Activated CD4-positive, alpha-beta T cell treated with anti-CD3 and anti-CD28 coated beads, Interleukin-2, amount 50 U/mL, for 24 hours (primary cell): ENCODE data around the gene TTC28.
"Not testable (repeated sequence)": the region's sequence is repeated elsewhere in the genome, so short reads cannot be mapped to it uniquely, and the experiment has no call there.

Source experiments
- DNase-seq, 2 donors: peaks; one replicate each; pipeline ENCODE4 v3.0.0-alpha.2; 2020; ENCODE audit warnings: low read depth in 1 of 2, low spot score in 1 of 2

Gene TTC28

GRCh38 chr22:28604966-28605761 lies 74.5 kb downstream of the TTC28 start:
- no peak for DNase-seq

DNA sequence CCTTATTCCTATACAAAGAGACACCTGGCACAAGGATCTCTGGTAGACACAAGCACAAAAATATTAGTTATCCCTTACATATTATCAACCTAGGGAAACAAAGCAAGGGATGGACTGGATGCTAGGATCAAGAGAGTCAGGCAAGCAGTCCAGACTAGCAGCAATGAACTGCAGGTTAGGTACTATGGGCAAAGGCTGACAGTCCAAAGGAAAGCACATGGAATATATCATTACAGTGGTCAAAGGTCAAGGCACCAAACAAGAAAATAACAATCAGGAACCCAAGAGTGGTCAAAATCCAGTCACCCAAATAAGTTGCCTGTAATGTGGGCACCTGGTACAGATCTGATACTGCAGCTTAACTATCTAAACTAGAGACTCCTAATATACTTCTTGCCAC lies 77.7 kb downstream of the TTC28 start:
- DNase-seq: no peak

DNA sequence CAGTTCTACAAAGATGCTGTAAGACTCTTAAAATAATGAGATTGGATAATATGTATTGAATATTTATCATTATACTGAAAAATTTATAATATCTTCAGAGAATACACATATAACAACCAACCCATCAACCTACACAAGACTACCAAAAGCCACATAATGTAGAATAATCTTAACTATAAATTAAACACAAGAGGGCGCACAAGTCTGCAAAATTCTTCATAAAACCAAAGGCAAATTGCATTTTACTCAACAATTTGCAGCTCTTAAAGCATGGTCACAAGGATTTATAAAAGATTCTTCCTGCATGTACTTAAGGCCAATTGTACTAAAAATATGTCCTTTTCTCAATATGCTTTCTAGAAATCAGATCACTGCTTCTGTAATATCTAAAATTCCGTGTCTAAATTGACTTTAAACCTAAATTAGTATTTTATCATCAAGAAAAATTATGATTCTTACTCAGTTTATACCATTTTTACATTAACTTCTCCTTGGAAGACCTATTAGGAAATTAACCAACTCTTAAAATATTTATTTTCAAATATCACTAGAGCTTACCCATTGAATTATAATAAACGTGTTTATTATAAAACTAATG lies 79.0 kb downstream of the TTC28 start:
- peak in 1 of 2 donors; percentile 18 for DNase-seq

DNA sequence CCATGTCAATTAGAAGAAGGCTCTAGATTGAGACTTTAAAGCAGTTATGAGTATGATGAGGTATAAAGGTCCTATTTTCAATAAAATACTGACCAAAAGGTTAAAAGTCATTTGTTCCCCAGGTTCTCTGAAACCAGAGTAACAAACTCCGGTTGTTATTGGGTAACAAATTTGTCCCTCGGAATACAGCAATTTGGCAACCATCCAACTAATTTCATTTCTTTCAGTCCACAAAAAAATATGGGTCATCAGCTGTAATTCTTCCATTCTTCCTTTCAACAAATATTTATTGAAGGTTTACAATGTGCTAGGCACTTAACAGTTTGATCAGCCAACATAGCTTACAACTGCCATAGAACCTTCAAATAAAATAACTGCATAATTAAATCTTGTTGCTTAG lies 79.9 kb downstream of the TTC28 start:
- DNase-seq: no peak

- DNase-seq: no peak
Observed at GRCh38 chr22:28597665-28598064, 82.0 kb downstream of the TTC28 start.

DNA sequence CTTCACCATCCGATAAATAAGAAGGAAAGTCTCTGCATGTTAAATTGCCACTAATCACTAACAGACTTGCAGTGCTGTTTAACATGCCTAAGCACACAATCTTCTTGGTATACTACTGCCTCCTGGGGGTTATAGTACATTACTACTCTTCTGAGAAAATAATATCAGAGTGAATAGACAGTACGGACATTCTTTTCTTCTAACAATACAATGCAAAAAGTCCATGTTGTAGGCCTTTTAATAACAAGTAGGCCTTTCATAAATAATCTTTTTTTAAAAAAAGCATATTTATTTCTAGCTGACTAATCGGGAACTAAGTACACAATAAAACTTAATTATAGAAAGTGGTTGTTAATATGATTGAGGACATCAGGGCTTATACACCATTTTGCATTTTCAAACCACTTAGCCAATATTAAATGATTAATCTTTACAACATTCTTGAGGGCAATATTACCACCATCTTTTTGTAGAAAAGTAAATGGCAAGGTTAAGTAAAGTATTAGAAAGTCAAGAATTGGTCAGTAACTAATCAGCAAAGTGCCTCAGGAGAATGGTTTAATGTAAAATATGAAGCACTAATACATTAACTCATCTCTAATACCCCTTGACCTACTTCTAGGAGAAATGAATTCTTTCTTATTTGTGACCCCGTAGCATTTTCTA lies 84.7 kb downstream of the TTC28 start:
- DNase-seq: no peak

- no peak for DNase-seq
Observed at GRCh38 chr22:28594076-28594796, 85.4 kb downstream of the TTC28 start.

GRCh38 chr22:28593299-28593698 lies 86.3 kb downstream of the TTC28 start:
- no peak for DNase-seq

DNA sequence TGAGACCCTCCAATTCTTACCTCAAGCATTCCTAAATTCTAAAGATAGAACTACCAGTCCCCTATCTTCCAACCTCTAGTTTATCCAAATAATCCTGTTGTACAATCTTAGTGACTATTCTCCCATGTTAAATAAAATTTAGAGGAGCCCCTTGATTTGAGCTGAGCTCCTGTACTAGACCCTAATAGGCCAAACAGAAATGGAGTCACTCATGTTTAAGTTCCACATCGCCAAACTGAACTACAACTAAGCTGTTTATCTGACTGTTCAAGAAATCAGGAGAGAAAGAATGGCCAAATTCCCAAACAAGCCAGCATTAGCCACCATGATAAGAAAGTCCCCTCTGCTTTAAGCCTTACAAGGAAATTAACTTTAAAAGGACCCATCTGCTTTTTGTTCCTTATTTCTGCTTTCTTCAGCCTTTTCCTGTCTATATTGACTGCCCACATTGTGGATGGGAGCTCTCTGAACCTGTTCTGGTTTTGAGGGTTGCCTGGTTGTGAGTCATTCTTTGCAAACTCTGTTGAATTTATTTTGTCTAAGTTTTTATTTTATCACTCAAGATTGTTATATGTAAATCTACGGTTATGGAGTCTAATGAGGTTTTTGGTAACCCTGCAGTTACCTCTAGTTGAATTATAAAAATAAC lies 90.4 kb downstream of the TTC28 start:
- DNase-seq: no peak

DNA sequence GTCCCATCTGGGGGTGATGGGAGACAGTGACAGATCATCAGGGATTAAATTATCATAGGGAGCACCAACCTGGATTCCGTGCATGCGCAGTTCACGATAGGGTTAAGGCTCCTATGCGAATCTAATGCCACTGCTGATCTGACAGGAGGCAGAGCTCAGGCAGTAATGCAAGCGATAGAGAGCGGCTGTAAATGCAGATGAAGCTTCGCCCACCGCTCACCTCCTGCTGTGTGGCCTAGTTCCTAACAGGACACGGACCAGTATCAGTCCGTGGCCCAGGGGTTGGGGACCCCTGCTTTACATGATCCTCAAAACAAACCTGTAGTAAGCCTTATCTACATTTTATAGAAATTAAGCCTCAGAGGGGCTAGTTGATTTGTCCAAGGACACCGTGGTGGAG lies 94.3 kb downstream of the TTC28 start:
- no peak for DNase-seq

DNA sequence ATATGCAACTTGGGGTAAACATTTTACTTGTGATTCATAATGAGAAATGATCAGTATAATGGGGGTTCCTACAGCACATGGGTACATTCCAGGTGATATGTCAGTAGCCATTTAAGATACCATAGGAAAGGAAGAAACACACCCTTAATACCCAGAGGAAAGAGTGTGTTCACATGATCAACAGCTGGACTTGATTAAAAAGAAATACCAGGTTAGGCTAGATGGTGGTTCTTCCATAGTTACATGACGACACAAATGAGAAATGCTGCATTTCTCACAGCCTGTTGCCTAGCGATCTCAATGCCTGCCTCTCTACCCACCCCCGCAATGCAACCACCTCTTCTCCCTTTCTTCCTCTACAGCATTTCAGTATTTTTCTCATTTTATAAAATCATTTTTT lies 96.8 kb downstream of the TTC28 start:
- no peak for DNase-seq

DNA sequence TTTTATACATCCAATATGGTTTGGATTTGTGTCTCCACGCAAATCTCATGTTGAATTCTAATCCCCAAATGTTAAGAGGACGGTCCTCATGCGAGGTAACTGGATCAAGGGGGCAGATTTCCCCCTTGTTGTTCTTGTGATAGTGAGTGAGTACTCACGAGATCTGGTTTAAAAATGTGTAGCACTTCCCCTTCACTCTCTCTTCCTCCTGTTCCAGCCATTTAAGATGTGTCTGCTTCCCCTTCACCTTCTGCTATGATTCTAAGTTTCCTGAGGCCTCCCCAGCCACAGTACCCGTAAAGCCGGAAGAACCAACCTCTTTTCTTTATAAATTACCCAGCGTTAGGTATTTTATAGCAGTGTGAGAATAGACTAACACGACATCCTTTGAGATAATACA lies 98.6 kb downstream of the TTC28 start:
- no peak for DNase-seq

DNA sequence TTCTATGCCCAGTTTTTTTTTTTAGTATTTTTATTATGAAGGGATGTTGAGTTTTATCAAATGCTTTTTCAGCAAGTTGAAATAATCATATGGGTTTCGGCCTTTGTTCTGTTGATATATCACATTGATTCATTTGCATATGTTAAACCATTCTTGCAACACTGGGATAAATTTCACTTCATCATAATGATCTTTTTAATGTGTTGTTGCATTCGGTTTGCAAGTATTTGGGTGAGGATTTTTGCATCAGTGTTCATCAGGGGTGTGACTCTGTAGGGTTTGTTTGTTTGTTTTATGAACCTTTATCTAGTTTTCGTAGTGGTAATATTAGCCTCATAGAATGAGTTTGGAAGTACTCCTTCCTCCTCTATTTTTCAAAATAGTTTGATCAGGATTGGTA lies 103.5 kb downstream of the TTC28 start:
- no peak for DNase-seq

- DNase-seq: no peak
Observed at GRCh38 chr22:28574159-28574788, 105.4 kb downstream of the TTC28 start.

DNA sequence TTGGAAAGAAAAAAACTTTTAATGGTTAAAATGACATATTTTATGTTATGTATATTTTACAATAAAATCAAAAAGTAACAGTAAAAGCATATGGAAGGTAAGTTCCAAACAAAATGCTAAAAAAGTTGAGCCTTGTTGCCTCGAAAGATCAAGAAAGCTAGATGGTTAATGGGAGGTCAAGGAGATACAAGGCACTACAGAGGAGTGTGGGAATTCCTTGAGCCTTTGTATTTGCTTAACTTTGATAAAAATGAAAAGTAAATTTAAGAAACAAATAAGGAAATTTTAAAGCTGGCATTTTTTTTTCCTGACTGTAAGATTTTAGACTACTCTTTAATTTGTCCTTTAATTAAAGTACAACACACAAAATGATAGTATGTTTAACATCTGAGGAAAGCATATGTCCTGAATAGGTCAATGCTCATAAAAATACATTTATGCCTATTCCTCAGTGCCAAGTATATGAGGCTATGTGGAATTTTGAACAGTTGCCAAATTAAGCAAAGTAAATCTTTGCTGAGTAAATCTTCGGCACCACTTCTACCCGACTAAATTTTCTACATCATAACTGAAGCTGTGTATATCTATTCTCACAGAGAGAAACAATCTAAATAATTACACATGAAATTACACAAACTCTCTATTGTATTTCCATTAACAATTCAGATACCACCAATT lies 108.8 kb downstream of the TTC28 start:
- DNase-seq: no peak

- DNase-seq: not testable (repeated sequence)
Observed at GRCh38 chr22:28568974-28569373, 110.7 kb downstream of the TTC28 start.

DNA sequence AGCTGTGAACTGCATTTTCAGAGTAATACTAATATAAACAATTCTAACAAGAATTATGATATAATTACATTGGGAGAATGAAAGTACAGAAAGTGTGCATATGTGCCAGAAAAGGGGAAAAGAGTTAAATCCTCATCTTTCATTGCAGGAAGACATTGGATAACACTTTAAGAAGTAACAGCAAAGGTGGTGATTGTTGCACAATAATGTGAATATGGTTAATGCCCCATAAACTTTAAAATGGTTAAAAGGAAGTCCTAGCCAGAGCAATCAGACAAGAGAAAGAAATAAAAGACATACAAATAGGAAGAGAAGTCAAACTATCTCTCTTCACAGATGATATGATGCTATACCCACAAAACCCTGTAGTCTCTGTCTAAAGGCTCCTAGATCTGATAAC lies 111.5 kb downstream of the TTC28 start:
- DNase-seq: no peak

GRCh38 chr22:28566920-28567499 lies 112.6 kb downstream of the TTC28 start:
- not testable (repeated sequence) for DNase-seq

DNA sequence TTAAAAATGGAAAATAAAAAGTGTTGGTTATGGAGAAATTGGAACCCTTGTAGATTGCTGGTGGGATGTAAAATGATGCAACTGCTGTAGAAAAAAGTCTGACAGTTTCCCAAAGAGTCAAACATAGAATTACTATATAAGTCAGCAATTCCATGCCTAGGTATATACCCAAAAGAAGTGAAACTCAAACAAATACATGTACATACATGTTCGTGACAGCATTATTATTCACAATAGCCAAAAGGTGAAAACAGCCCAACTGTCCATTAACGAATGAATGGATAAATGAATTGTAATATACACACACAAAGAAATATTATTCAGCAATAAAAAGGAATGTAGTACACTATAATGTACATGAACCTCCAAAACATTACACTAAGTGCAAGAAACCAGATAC lies 116.0 kb downstream of the TTC28 start:
- no peak for DNase-seq

DNA sequence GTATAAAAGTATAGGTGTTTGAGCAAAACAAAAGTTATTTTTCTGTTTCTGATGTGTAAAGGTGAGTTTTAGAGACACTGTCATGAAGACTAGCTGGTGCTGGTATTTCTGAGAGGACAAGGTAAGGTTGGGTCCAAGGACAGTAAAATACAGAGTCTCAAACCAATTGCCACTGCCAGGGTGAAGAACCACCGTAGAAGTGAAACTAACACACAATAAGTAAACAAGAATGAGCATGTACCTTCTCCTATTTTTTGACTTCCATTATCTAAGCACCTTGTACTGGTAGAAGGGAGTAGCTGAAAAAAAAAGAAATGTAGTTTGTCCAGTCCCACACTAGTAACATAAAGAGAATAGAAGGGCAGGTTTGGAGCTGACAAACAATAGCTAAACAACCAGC lies 117.3 kb downstream of the TTC28 start:
- no peak for DNase-seq
